ENCODE measurements around the gene PKP3.

PKP3 gene

GRCh38 chr11:415640-416041 is 21.6 kb downstream of the PKP3 start:
- no peaks in the 10 kb centered on the region for H4K20me1 ChIP-seq (ENCODE audit: insufficient read depth, low read length)
- H3K79me2 ChIP-seq (ENCODE audit: insufficient read depth, low read length), result peaks cover 16% of the 10 kb centered on the region
- no peaks in the 10 kb centered on the region for H3K36me3 ChIP-seq (ENCODE audit: insufficient read depth, low read length)
- peak overlapping the region; percentile 81 for H3K27ac ChIP-seq (ENCODE audit: low read length)
- H3K4me3 ChIP-seq (ENCODE audit: low read depth in 1 of 2, low read length in 2 of 2), result peak overlapping the region in 1 of 2 experiments; percentile 80; a peak in 2 of 4 replicates
- peaks cover 45% of the 10 kb centered on the region for H3K4me1 ChIP-seq (ENCODE audit: insufficient read depth, low read length)
- peak overlapping the region; percentile 88 for H3K9ac ChIP-seq (ENCODE audit: low read depth, low read length)
- peaks cover 8% of the 10 kb centered on the region for H3K27me3 ChIP-seq (ENCODE audit: insufficient read depth, low read length, poor library complexity)
- DNase-seq (no peak), ATAC-seq (ENCODE audit: insufficient read depth, low read depth) (no peak)
- H3K4me2 ChIP-seq (ENCODE audit: insufficient read depth, low read length), result peak overlapping the region; percentile 84
- TF ChIP-seq, protein P1, sequence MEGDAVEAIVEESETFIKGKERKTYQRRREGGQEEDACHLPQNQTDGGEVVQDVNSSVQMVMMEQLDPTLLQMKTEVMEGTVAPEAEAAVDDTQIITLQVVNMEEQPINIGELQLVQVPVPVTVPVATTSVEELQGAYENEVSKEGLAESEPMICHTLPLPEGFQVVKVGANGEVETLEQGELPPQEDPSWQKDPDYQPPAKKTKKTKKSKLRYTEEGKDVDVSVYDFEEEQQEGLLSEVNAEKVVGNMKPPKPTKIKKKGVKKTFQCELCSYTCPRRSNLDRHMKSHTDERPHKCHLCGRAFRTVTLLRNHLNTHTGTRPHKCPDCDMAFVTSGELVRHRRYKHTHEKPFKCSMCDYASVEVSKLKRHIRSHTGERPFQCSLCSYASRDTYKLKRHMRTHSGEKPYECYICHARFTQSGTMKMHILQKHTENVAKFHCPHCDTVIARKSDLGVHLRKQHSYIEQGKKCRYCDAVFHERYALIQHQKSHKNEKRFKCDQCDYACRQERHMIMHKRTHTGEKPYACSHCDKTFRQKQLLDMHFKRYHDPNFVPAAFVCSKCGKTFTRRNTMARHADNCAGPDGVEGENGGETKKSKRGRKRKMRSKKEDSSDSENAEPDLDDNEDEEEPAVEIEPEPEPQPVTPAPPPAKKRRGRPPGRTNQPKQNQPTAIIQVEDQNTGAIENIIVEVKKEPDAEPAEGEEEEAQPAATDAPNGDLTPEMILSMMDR (IDR thresholded peaks at IDR 0.05; ENCODE audit: borderline replicate concordance, extremely low read depth, low read length, poor library complexity, severe bottlenecking), result peak; percentile 42
- no peak for TF ChIP-seq EZH2 (IDR thresholded peaks at IDR 0.05; ENCODE audit: borderline replicate concordance, low read depth, low read length, severe bottlenecking)
- H2AFZ ChIP-seq (ENCODE audit: low read depth, low read length), result 0 out of 2 replicates have a peak overlapping the region, but pooled peaks have one; percentile 45
- no peaks in the 10 kb centered on the region for H3K9me3 ChIP-seq (ENCODE audit: insufficient read depth, low read length, severe bottlenecking)

GRCh38 chr11:416051-416756 is 22.2 kb downstream of the PKP3 start:
- Histone ChIP-seq H3K4me1 (ENCODE audit: insufficient read depth, low read length) (peaks cover 45% of the 10 kb centered on the region), H3K27ac (ENCODE audit: low read length) (peak overlapping the region; percentile 81), H3K4me3 (ENCODE audit: low read depth in 1 of 2, low read length in 2 of 2) (peak overlapping the region; percentile 5 to 80; a peak in 2 of 4 replicates), H3K79me2 (ENCODE audit: insufficient read depth, low read length) (peaks cover 16% of the 10 kb centered on the region), H3K9ac (ENCODE audit: low read depth, low read length) (peak overlapping the region; percentile 88), H3K4me2 (ENCODE audit: insufficient read depth, low read length) (peak overlapping the region; percentile 84), H3K9me3 (ENCODE audit: insufficient read depth, low read length, severe bottlenecking) (no peaks in the 10 kb centered on the region), H2AFZ (ENCODE audit: low read depth, low read length) (peak overlapping the region; percentile 73), H3K36me3 (ENCODE audit: insufficient read depth, low read length) (no peaks in the 10 kb centered on the region), H3K27me3 (ENCODE audit: insufficient read depth, low read length, poor library complexity) (peaks cover 8% of the 10 kb centered on the region), H4K20me1 (ENCODE audit: insufficient read depth, low read length) (no peaks in the 10 kb centered on the region)
- no peak for TF ChIP-seq EZH2 (IDR thresholded peaks at IDR 0.05; ENCODE audit: borderline replicate concordance, low read depth, low read length, severe bottlenecking)
- TF ChIP-seq, protein P1 (IDR thresholded peaks at IDR 0.05; ENCODE audit: borderline replicate concordance, extremely low read depth, low read length, poor library complexity, severe bottlenecking), result no peak
- DNase-seq (no peak), ATAC-seq (ENCODE audit: insufficient read depth, low read depth) (no peak)

DNA sequence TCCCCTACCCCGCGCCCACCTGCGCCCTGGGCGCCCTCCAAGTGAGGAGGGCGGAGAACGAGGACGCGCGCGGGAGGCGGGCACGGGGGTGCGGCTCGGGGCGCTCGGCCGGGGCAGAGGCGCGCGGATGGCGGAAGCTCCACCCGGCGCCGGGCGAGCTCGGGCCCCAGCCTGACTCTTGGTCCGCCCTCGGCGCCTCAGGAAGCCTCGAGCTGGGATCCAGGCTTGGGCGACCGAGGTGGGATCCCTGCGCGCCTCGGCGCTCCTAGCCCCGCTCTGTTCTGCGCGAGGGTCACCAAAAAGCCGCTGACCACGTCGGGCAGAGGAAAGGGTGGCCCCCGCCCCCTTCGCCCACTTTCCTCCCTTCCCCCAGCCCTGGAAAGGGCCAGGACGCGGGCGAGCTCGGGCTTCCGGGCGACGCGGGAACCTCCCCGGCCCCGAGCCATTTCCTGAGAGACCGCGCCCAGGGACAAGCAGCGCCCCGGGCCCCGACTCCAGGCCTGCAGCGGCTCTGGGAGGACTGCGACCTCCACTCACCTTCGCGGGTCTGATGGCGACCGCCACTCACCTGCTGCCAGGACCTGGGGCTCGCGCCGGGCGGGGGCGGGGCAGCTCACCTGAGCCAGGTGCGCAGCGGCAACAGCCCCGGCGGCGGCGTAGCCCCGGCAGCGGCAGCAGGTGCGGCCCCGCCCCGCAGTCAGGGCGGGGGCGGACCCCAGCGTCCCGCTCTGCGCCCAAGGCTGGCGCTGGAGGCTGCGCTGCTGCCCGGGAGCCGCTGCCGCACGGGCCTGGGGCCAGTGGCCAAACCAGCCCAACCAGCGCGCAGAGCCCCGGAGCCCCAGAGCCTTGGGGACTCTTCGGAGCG is 23.0 kb downstream of the PKP3 start:
- Histone ChIP-seq H3K4me2 (ENCODE audit: insufficient read depth, low read length) (peak overlapping the region; percentile 84), H3K4me3 (ENCODE audit: low read depth in 1 of 2, low read length in 2 of 2) (peak overlapping the region; percentile 5 to 49; a peak in 3 of 4 replicates), H3K9me3 (ENCODE audit: insufficient read depth, low read length, severe bottlenecking) (no peaks in the 10 kb centered on the region), H3K4me1 (ENCODE audit: insufficient read depth, low read length) (peaks cover 45% of the 10 kb centered on the region), H3K79me2 (ENCODE audit: insufficient read depth, low read length) (peaks cover 16% of the 10 kb centered on the region), H3K27me3 (ENCODE audit: insufficient read depth, low read length, poor library complexity) (peaks cover 8% of the 10 kb centered on the region), H2AFZ (ENCODE audit: low read depth, low read length) (peak overlapping the region; percentile 73), H3K27ac (ENCODE audit: low read length) (peak overlapping the region; percentile 81), H3K9ac (ENCODE audit: low read depth, low read length) (peak overlapping the region; percentile 88), H4K20me1 (ENCODE audit: insufficient read depth, low read length) (no peaks in the 10 kb centered on the region), H3K36me3 (ENCODE audit: insufficient read depth, low read length) (no peaks in the 10 kb centered on the region)
- peak; percentile 54 for DNase-seq
- TF ChIP-seq, protein P1 (IDR thresholded peaks at IDR 0.05; ENCODE audit: borderline replicate concordance, extremely low read depth, low read length, poor library complexity, severe bottlenecking), result no peak
- no peak for TF ChIP-seq EZH2 (IDR thresholded peaks at IDR 0.05; ENCODE audit: borderline replicate concordance, low read depth, low read length, severe bottlenecking)
- ATAC-seq (ENCODE audit: insufficient read depth, low read depth), result peak; percentile 8; the same call in 1 of the 3 replicates

All from DND-41 (cell line).